CD1c-positive myeloid dendritic cell (primary cell): ENCODE measurements around the gene BACH2.
"Not testable (repeated sequence)": the region's sequence is repeated elsewhere in the genome, so short reads cannot be mapped to it uniquely, and the experiment has no call there.

Source experiments
- DNase-seq: peaks from one replicate; pipeline ENCODE4 v3.0.0-alpha.2; 2016; ENCODE audit errors: extremely low spot score

Gene BACH2

GRCh38 chr6:90127595-90127994 is 169.0 kb downstream of the BACH2 start:
- no peak for DNase-seq

GRCh38 chr6:90126839-90127238 is 169.8 kb downstream of the BACH2 start:
- no peak for DNase-seq

- DNase-seq: no peak
These were observed 170.5 kb downstream of the BACH2 start for GRCh38 chr6:90126181-90126580.

GRCh38 chr6:90124874-90125510 is 171.7 kb downstream of the BACH2 start:
- DNase-seq: no peak

DNA sequence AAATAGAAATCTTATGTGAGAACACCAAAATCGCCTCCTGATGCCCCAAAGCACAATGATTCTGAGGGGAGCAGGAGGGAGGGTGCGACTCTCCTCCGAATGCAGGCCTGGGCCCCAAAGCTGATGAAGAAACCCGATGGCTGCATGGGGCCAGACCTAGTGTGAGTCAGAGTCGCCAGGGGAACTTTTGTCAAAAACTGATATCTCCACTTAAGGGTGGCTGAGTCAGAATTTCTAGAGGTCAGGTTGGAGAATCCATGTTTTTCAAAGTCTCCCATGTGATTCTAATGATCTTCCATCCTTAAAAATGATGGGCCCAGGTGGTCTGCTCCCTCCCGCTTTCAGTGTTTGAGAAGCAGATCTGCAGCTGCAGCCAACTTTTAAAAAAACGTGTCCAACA is 172.8 kb downstream of the BACH2 start:
- no peak for DNase-seq

DNA sequence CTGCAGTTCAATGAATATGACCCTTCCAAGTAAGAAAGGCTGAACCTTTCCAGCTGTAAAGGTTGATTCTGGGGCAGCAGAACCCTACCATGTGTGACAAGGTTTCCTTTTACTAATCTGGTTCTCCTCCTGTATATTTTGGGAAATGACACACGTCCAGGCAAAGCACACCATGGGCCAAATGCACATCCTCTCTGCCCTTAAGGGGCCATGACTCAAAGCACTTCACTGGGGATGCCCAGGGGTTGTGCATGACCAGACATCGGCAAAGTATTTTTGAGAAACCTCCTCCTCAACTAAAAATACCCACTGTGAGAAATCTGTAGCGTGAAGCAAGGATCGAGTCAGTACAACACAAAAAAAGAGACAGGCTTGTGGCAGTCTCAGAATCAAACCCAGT is 174.7 kb downstream of the BACH2 start:
- no peak for DNase-seq

DNA sequence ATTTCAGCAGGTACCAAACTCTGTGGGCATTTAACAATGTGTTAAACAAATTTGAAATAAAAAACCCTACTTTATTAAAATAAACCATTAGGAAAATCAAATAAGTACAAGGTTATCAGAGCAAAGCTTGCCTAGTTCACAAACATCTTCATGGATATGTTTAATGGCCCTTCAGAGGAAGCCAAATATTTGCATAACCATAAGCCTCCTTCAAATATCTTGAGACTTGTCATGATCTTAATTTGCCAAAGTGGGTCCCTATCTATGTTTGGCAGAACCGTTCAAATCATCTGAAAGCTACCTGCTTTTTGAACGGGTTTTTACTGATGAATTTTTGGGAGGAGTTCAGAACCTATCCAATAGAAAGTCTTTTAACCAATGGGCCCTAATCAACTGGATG is 176.3 kb downstream of the BACH2 start:
- no peak for DNase-seq

GRCh38 chr6:90119618-90120017 is 177.0 kb downstream of the BACH2 start:
- no peak for DNase-seq

- no peak for DNase-seq
These were observed 178.1 kb downstream of the BACH2 start for GRCh38 chr6:90118581-90118980.

GRCh38 chr6:90118069-90118468 is 178.6 kb downstream of the BACH2 start:
- DNase-seq: no peak

DNA sequence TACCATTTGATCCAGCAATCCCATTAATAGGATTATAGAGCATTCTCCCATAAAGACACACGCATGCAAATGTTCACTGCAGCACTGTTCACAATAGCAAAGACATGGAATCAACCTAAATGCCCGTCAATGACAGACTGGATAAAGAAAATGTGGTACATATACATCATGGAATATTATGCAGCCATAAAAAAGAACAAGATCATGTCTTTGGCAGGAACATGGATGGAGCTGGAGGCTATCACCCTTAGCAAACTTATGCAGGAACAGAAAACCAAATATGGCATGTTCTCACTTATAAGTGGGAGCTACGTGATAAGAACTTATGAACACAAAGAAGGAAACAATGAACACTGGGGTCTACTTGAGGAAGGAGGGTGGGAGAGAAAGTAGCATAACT is 180.5 kb downstream of the BACH2 start:
- not testable (repeated sequence) for DNase-seq

GRCh38 chr6:90113389-90113788 is 183.3 kb downstream of the BACH2 start:
- DNase-seq: no peak

DNA sequence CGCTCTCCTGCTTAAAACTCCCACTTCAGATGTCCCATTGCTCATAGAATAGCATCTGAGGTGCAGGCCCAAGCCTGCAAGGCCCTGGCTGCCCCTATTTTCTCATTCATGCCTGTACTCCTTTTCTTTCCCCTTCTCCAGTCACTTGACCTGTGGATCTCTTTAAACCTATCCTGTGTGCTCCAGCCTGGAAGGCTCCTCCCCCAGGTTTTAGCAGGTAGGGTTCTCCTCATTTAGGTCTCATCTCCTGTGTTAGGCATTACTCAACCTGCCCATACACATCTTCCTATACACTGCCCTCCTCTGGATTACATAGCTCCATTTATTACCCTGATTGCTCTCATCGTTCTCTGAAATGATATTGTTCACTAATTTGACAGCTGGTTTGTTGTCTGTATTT is 185.3 kb downstream of the BACH2 start:
- no peak for DNase-seq

GRCh38 chr6:90110971-90111370 is 185.7 kb downstream of the BACH2 start:
- DNase-seq: peak; percentile 19

DNA sequence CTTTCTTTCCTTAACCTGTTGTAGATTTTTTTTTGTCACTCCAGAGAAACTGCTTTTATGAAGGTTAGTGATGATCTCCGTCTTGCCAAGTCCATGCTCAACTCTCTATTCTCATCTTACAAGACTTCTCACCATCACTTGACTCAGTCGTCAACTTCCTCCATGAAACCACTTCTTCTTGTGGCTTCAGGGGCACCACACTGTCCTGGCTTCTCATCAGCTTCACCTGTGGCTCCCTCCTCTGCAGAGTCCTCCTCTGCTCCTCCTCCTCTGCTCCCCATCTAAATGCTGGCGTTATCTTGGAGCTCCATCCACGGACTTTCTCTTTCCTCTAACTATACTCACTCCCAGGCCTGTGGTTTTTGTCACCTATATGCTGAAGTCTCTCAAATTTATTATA is 187.5 kb downstream of the BACH2 start:
- DNase-seq: no peak

GRCh38 chr6:90107771-90108282 is 188.8 kb downstream of the BACH2 start:
- DNase-seq: peak; percentile 77

DNA sequence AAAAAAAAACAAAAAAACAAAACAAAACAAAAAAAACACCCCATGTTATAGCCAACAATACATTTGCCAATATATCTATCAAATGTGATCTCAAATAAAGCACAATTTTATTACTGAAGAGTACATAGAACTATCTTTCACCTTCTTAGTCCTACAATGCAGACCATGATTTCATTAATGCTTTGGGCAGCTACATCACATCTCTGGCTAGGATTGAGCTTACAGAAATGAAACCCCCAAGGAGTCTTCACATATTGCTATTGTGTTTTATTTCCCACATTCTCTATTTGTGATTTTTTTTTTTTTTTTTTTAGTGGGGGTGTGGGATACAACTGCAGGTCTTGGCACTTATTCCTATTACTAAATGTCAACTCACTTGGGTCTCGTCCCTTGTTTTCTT is 189.3 kb downstream of the BACH2 start:
- DNase-seq: no peak

DNA sequence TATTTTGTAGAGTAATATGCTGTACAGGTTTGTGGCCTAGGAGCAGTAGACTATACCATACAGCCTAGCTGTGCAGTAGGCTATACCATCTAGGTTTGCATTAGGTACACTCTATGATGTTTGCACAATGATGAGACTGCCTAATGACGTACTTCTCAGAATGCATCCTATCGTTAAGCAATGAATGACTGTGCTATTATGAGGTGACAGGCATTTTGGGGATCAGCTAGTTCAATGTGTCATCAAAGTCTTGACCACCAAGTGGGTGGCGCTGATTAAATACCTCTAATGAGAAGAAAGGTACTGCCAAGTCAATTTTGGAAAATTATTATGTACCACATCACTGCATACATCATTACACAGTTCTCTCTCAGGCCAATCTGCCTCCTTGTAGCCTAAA is 190.2 kb downstream of the BACH2 start:
- peak; percentile 69 for DNase-seq

DNA sequence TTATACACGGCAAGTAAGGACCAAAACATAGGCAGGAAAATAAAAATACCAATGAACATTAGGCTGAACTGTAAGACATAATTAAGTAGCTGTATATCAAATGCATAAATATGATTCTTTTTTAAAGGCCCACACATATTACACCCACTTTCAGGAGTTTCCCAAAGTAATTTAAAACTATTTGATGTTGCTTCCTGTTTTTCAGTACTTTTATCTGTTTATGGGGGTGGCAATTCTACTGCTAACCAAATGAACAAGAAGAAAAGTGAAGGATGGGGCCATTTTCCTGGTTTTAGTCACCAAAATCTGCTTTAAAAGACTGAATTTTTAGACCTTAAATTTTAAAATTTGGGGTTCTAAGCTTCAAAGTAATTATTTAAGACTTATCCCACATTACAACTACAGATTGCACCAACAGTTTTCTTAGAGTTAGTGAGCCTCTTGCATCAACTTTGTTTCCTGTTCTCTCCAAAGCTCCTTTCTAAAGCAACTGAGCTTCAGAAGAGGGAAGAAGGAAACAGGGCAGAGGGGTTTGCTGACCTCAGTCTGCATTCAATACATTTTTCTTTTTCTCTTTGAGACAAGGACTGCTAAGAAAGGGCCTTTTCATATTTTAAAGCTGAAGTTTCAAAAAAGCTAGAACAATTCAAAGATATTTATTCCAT is 191.0 kb downstream of the BACH2 start:
- peak; percentile 72 for DNase-seq

GRCh38 chr6:90103056-90103800 is 193.4 kb downstream of the BACH2 start:
- DNase-seq: peak; percentile 90

GRCh38 chr6:90101403-90101802 is 195.2 kb downstream of the BACH2 start:
- peak; percentile 71 for DNase-seq

GRCh38 chr6:90100059-90100665 is 196.5 kb downstream of the BACH2 start:
- DNase-seq: no peak
